Lower leg skin (tissue), 4 donors: ENCODE measurements around the gene HDAC5. TPM values are rescaled to one million over a fixed set of nuclear protein-coding genes. Genes with fewer than 3 reads are reported as not detected.

Experiments used
- DNase-seq, 2 donors: peaks; one replicate each; pipeline ENCODE4 v3.0.0-alpha.2; 2019; ENCODE audit warnings: low spot score in 2 of 2
- H3K4me3 ChIP-seq: fragments of 200-600 bp; sonication (generic); 2 replicates; pipeline ENCODE4 v1.5.1; 2017; ENCODE audit warnings: mild to moderate bottlenecking, low read depth; ENCODE audit not compliant: poor library complexity, severe bottlenecking
- CTCF ChIP-seq, 3 donors: fragments of 450-650 bp; IDR thresholded peaks; one replicate each; pipeline ENCODE4 v1.5.1; 2016; ENCODE audit warnings: antibody characterized with exemption in 3 of 3, mild to moderate bottlenecking in 3 of 3, moderate library complexity in 2 of 3
- POLR2A ChIP-seq, 2 donors: fragments of 450-650 bp; IDR thresholded peaks; one replicate each; pipeline ENCODE4 v1.6.1; 2016 to 2017; ENCODE audit warnings: antibody characterized with exemption in 2 of 2, mild to moderate bottlenecking in 1 of 2, moderate library complexity in 1 of 2
- WGBS, 2 donors: methylation state at CpG; one replicate each; pipeline ENCODE4 v1.1.5; 2018; 5-methylcytosine and 5-hydroxymethylcytosine counted together
- intact Hi-C: fragments of 100-400 bp; cut with DNase I; formaldehyde crosslinking; loops from one replicate; pipeline ENCODE4 v1.15.0; 2023; ENCODE audit warnings: low total_unique reads
- total RNA-seq, 4 donors: library from RNA; depleted of rRNA; stranded (reverse); fragments of >200 nt; gene quantifications; one replicate each; pipeline ENCODE4 v1.1.0, GENCODE V29; 2016

The HDAC5 gene
- total RNA-seq, 4 donors from 2014 or later = 179 to 208 (median 190) TPM

- TF ChIP-seq CTCF (IDR thresholded peaks at IDR 0.05) (no peak), POLR2A (IDR thresholded peaks at IDR 0.05) (no peak)
- peak; percentile 83 to 96 for DNase-seq
- H3K4me3 ChIP-seq = peak within 1 kb of the TSS; percentile 77
- intact Hi-C loops = no loop called here
- WGBS, 2 donors = 0% methylated on average over 34 to 63 of the region's 65 CpGs
These were observed 57.1 kb downstream of the HDAC5 start, which contains the start of gene LSM12 for GRCh38 chr17:44066204-44066930. Gene LSM12 (minus strand): TSS chr17:44066671. CDS start chr17:44066587, 84 bp downstream.

GRCh38 chr17:44065668-44066203 is 57.7 kb downstream of the HDAC5 start:
- 1 to 4% methylated on average over 9 of the region's 9 CpGs for WGBS, 2 donors
- intact Hi-C loops = no loop called here

GRCh38 chr17:44063704-44064639 is 59.5 kb downstream of the HDAC5 start:
- no peak overlapping the region for H3K4me3 ChIP-seq
- no peak for DNase-seq
- no peak for TF ChIP-seq CTCF (IDR thresholded peaks at IDR 0.05)
- TF ChIP-seq POLR2A (IDR thresholded peaks at IDR 0.05) = no peak
- 57 to 69% methylated on average over 10 of the region's 10 CpGs for WGBS, 2 donors
- intact Hi-C loops = no loop called here

More at GRCh38 chr17:44065668-44066203, 57.7 kb downstream of the HDAC5 start:
- DNase-seq = no peak
- peak overlapping the region; percentile 77 for H3K4me3 ChIP-seq
- TF ChIP-seq CTCF (IDR thresholded peaks at IDR 0.05) = no peak
- no peak for TF ChIP-seq POLR2A (IDR thresholded peaks at IDR 0.05)

- no peak for DNase-seq
- no peak for TF ChIP-seq POLR2A (IDR thresholded peaks at IDR 0.05)
- TF ChIP-seq CTCF (IDR thresholded peaks at IDR 0.05) = no peak
- WGBS, 2 donors = 91 to 93% methylated on average over 15 of the region's 15 CpGs
- intact Hi-C loops = no loop called here
- H3K4me3 ChIP-seq = no peak overlapping the region
These were observed 60.6 kb downstream of the HDAC5 start for GRCh38 chr17:44062871-44063270.

- H3K4me3 ChIP-seq = no peak overlapping the region
- TF ChIP-seq CTCF (IDR thresholded peaks at IDR 0.05) (no peak), POLR2A (IDR thresholded peaks at IDR 0.05) (no peak)
- 57 to 79% methylated on average over 1 of the region's 1 CpG for WGBS, 2 donors
- intact Hi-C loops = no loop called here
- DNase-seq = no peak
These were observed 62.0 kb downstream of the HDAC5 start for GRCh38 chr17:44061446-44061845.
